ENCODE data around the gene ARHGAP6.

The ARHGAP6 gene

GRCh38 chrX:11664211-11665167 is 1.2 kb downstream of the ARHGAP6 start:
- Histone ChIP-seq H2AFZ (ENCODE audit: low read length) (no peak overlapping the region), H4K20me1 (ENCODE audit: insufficient read depth, low read length) (no peaks in the 10 kb centered on the region), H3K9ac (ENCODE audit: low read length) (no peak overlapping the region), H3K9me2 (replicated peaks; ENCODE audit: insufficient read depth, low read length) (no peaks in the 10 kb centered on the region), H3K4me2 (ENCODE audit: low read depth, low read length) (no peak overlapping the region), H3K9me3 (replicated peaks; ENCODE audit: insufficient read depth, low read length) (no peaks in the 10 kb centered on the region), H3F3A (ENCODE audit: insufficient read depth, low read length) (no peaks in the 10 kb centered on the region), H3K4me1 (ENCODE audit: low read length) (no peaks in the 10 kb centered on the region), H3K27ac (ENCODE audit: low read length) (no peak overlapping the region), H3K4me3 (ENCODE audit: low read length) (no peak overlapping the region), H3K36me3 (replicated peaks; ENCODE audit: insufficient read depth, low read length) (no peaks in the 10 kb centered on the region), H3K79me2 (ENCODE audit: low read length) (no peaks in the 10 kb centered on the region), H3K27me3 (replicated peaks; ENCODE audit: insufficient read depth, low read length) (no peaks in the 10 kb centered on the region)
- no peak for TF ChIP-seq EZH2phosphoT487 (IDR thresholded peaks at IDR 0.05; ENCODE audit: low read length)
- no peak for TF ChIP-seq EZH2 (optimal IDR thresholded peaks at IDR 0.05; ENCODE audit: low read depth, low read length)
- no peak for TF ChIP-seq CTCF (IDR thresholded peaks at IDR 0.05; ENCODE audit: low read length)
- no peak for DNase-seq

DNA sequence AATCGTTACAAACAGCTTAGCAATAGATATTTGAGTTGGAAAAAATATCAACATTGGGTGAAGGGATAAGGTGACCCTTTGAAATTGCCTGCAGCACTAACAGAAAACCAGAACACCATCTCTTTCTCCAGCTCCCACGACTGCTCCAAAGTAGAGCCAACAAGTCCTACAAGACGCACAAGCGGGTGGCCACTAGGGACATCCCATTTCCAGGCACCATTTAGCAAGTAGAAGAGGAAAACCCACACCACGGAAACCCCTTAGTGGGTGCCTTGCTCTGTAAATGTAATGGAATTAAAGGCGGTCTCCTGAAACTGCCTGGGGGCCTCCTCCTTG is 1.9 kb downstream of the ARHGAP6 start:
- no peaks in the 10 kb centered on the region for H4K20me1 ChIP-seq (ENCODE audit: insufficient read depth, low read length)
- H3F3A ChIP-seq (ENCODE audit: insufficient read depth, low read length): no peaks in the 10 kb centered on the region
- H3K9me2 ChIP-seq (replicated peaks; ENCODE audit: insufficient read depth, low read length): no peaks in the 10 kb centered on the region
- no peak overlapping the region for H3K4me2 ChIP-seq (ENCODE audit: low read depth, low read length)
- H3K27me3 ChIP-seq (replicated peaks; ENCODE audit: insufficient read depth, low read length): no peaks in the 10 kb centered on the region
- no peaks in the 10 kb centered on the region for H3K4me1 ChIP-seq (ENCODE audit: low read length)
- no peak overlapping the region for H3K4me3 ChIP-seq (ENCODE audit: low read length)
- no peak overlapping the region for H2AFZ ChIP-seq (ENCODE audit: low read length)
- no peak for TF ChIP-seq CTCF (IDR thresholded peaks at IDR 0.05; ENCODE audit: low read length)
- no peak for TF ChIP-seq EZH2 (optimal IDR thresholded peaks at IDR 0.05; ENCODE audit: low read depth, low read length)
- no peak for TF ChIP-seq EZH2phosphoT487 (IDR thresholded peaks at IDR 0.05; ENCODE audit: low read length)
- no peaks in the 10 kb centered on the region for H3K9me3 ChIP-seq (replicated peaks; ENCODE audit: insufficient read depth, low read length)
- no peak for DNase-seq
- H3K9ac ChIP-seq (ENCODE audit: low read length): no peak overlapping the region
- no peak overlapping the region for H3K27ac ChIP-seq (ENCODE audit: low read length)
- H3K36me3 ChIP-seq (replicated peaks; ENCODE audit: insufficient read depth, low read length): no peaks in the 10 kb centered on the region
- no peaks in the 10 kb centered on the region for H3K79me2 ChIP-seq (ENCODE audit: low read length)

- DNase-seq: no peak
- Histone ChIP-seq H3K27ac (ENCODE audit: low read length) (no peak overlapping the region), H3K9me3 (replicated peaks; ENCODE audit: insufficient read depth, low read length) (no peaks in the 10 kb centered on the region), H3K4me1 (ENCODE audit: low read length) (no peaks in the 10 kb centered on the region), H3K9me2 (replicated peaks; ENCODE audit: insufficient read depth, low read length) (no peaks in the 10 kb centered on the region), H3K9ac (ENCODE audit: low read length) (no peak overlapping the region), H4K20me1 (ENCODE audit: insufficient read depth, low read length) (no peaks in the 10 kb centered on the region), H2AFZ (ENCODE audit: low read length) (no peak overlapping the region), H3K36me3 (replicated peaks; ENCODE audit: insufficient read depth, low read length) (no peaks in the 10 kb centered on the region), H3K4me3 (ENCODE audit: low read length) (no peak overlapping the region), H3K79me2 (ENCODE audit: low read length) (no peaks in the 10 kb centered on the region), H3F3A (ENCODE audit: insufficient read depth, low read length) (no peaks in the 10 kb centered on the region), H3K27me3 (replicated peaks; ENCODE audit: insufficient read depth, low read length) (no peaks in the 10 kb centered on the region), H3K4me2 (ENCODE audit: low read depth, low read length) (no peak overlapping the region)
- TF ChIP-seq EZH2phosphoT487 (IDR thresholded peaks at IDR 0.05; ENCODE audit: low read length): no peak
These were observed 10.3 kb downstream of the ARHGAP6 start for GRCh38 chrX:11655282-11656015.
